Neural cell (in vitro differentiated cells): ENCODE results near the gene CHRD.
A peak's percentile ranks its signal among the peaks of the same experiment; 100 is the strongest.

Source experiments
- CTCF ChIP-seq: fragments of 450-650 bp; IDR thresholded peaks from 2 replicates; pipeline ENCODE4 v1.5.1; 2014; ENCODE audit warnings: antibody characterized with exemption, mild to moderate bottlenecking, moderate library complexity; ENCODE audit not compliant: poor library complexity, severe bottlenecking
- EZH2 ChIP-seq: fragments of 200-600, 300-800 bp; shearing (Covaris generic), sonication (generic); IDR thresholded peaks from 2 replicates; pipeline ENCODE4 v1.6.1; 2014; ENCODE audit warnings: antibody characterized with exemption, low read length, borderline replicate concordance, mild to moderate bottlenecking; ENCODE audit not compliant: insufficient read depth, poor library complexity, severe bottlenecking
- POLR2AphosphoS5 ChIP-seq: IDR thresholded peaks from 2 replicates; pipeline ENCODE4 v1.6.1; 2012

- TF ChIP-seq CTCF (peak; percentile 55), POLR2AphosphoS5 (no peak), EZH2 (no peak)
Measured at GRCh38 chr3:184354121-184354728, 25.6 kb upstream of the CHRD start.
